Keratinocyte (primary cell): ENCODE results near the gene MAP3K14. TPM values are rescaled to one million over a fixed set of nuclear protein-coding genes. Genes with fewer than 3 reads are reported as not detected.
A peak's percentile ranks its signal among the peaks of the same experiment; 100 is the strongest.

Experiments
- DNase-seq: peaks from one replicate; pipeline ENCODE4 v3.0.0-alpha.2; 2011; ENCODE audit warnings: low read depth, missing footprints, low spot score
- FAIRE-seq: peaks from 2 replicates; lab custom pipeline; 2011; peaks lifted over from hg19 to GRCh38; lab: Jason Lieb, UNC
- H2AFZ ChIP-seq: 2 replicates; pipeline ENCODE4 v1.6.0; 2012; ENCODE audit warnings: low read length, control low read depth, inconsistent platforms; ENCODE audit not compliant: control insufficient read depth
- H3K27ac ChIP-seq: 2 replicates; pipeline ENCODE4 v1.5.1; 2011; ENCODE audit warnings: low read length; ENCODE audit not compliant: control insufficient read depth, insufficient read depth
- H3K27me3 ChIP-seq: 3 replicates; pipeline ENCODE4 v1.6.0; 2011; ENCODE audit warnings: low read length; ENCODE audit not compliant: control insufficient read depth, insufficient read depth; ENCODE audit errors: extremely low read depth
- H3K36me3 ChIP-seq, 2 experiments: 2 replicates in 1 of 2; 3 replicates in 1 of 2; pipeline ENCODE4 v1.5.1; 2011; ENCODE audit warnings: low read length in 2 of 2, mild to moderate bottlenecking in 1 of 2; ENCODE audit not compliant: control insufficient read depth in 2 of 2, insufficient read depth in 2 of 2; ENCODE audit errors: extremely low read depth in 1 of 2
- H3K4me1 ChIP-seq: 3 replicates; pipeline ENCODE4 v1.5.1; 2011; ENCODE audit warnings: low read length; ENCODE audit not compliant: control insufficient read depth, insufficient read depth; ENCODE audit errors: extremely low read depth
- H3K4me2 ChIP-seq: 3 replicates; pipeline ENCODE4 v1.6.0; 2011; ENCODE audit warnings: low read depth, low read length; ENCODE audit not compliant: control insufficient read depth, insufficient read depth; ENCODE audit errors: extremely low read depth
- H3K4me3 ChIP-seq, 3 experiments: fragments of 200-600 bp in 1 of 3; sonication (generic) in 1 of 3; 2 replicates in 2 of 3; 3 replicates in 1 of 3; pipeline ENCODE4 v1.5.1; 2011 to 2016; ENCODE audit warnings: low read length in 3 of 3, mild to moderate bottlenecking in 3 of 3, control low read depth in 2 of 3, inconsistent platforms in 1 of 3, low read depth in 1 of 3, mixed read lengths in 1 of 3, mixed run types in 1 of 3, moderate library complexity in 1 of 3; ENCODE audit not compliant: control insufficient read depth in 2 of 3, insufficient read depth in 2 of 3; ENCODE audit errors: extremely low read depth in 1 of 3
- H3K79me2 ChIP-seq: 2 replicates; pipeline ENCODE4 v1.6.0; 2012; ENCODE audit warnings: low read length; ENCODE audit not compliant: control insufficient read depth, insufficient read depth
- H3K9ac ChIP-seq: 3 replicates; pipeline ENCODE4 v1.6.0; 2011; ENCODE audit warnings: low read length; ENCODE audit not compliant: control insufficient read depth, insufficient read depth; ENCODE audit errors: extremely low read depth
- H3K9me1 ChIP-seq: 3 replicates; pipeline ENCODE4 v1.6.0; 2011; ENCODE audit warnings: low read length; ENCODE audit not compliant: control insufficient read depth, insufficient read depth; ENCODE audit errors: extremely low read depth
- H3K9me3 ChIP-seq: 2 replicates; pipeline ENCODE4 v1.5.1; 2012; ENCODE audit warnings: low read depth, low read length; ENCODE audit not compliant: control insufficient read depth
- H4K20me1 ChIP-seq: 3 replicates; pipeline ENCODE4 v1.6.0; 2011; ENCODE audit warnings: low read length; ENCODE audit not compliant: control insufficient read depth, insufficient read depth; ENCODE audit errors: extremely low read depth
- CTCF ChIP-seq, 3 experiments: IDR thresholded peaks in 1 of 3; conservative IDR thresholded peaks in 1 of 3; optimal IDR thresholded peaks in 1 of 3; 2 replicates in 2 of 3; 3 replicates in 1 of 3; pipeline versions ENCODE3 to v1.5.1; 2011; ENCODE audit warnings: low read length in 3 of 3, mild to moderate bottlenecking in 3 of 3, moderate library complexity in 2 of 3, control low read depth in 1 of 3, inconsistent platforms in 1 of 3; ENCODE audit not compliant: insufficient read depth in 2 of 3; ENCODE audit errors: extremely low read depth in 1 of 3
- EZH2 ChIP-seq: IDR thresholded peaks from one replicate; pipeline ENCODE4 v1.6.1; 2012; ENCODE audit warnings: inconsistent platforms, mild to moderate bottlenecking, low read length, moderate library complexity
- dilution Hi-C: fragments of 300-500 bp; cut with MboI; formaldehyde crosslinking; loops from one replicate; pipeline ENCODE4 v1.7.0; 2020; ENCODE audit warnings: low sequenced_read_pairs; ENCODE audit not compliant: extremely low pct_ligation_motif_present
- polyA plus RNA-seq, 5 experiments: library from polyadenylated mRNA; depleted of rRNA in 3 of 5; stranded (reverse) in 3 of 5; stranded (forward) in 1 of 5; unstranded in 1 of 5; fragments of >200 nt; gene quantifications; 1 replicate in 1 of 5; 2 replicates in 3 of 5; 3 replicates in 1 of 5; pipeline versions ENCODE4 v1.2.1 to v1.2.3, GENCODE V29; 2011 to 2012; ENCODE audit warnings: missing spikeins in 2 of 5, low read depth in 1 of 5, low replicate concordance in 1 of 5

MAP3K14 gene
- polyA plus RNA-seq, 1 donor (not counting 4 experiments of a cell fraction or from before 2014, with no cell fraction given), result 6.5 TPM

- no peaks in the 10 kb centered on the region for H4K20me1 ChIP-seq
- H3K27ac ChIP-seq, result no peak overlapping the region
- H3K79me2 ChIP-seq, result no peaks in the 10 kb centered on the region
- no peak overlapping the region for H3K9ac ChIP-seq
- dilution Hi-C loops, result no loop called here
- DNase-seq (peak; percentile 28), FAIRE-seq (no peak)
- H3K9me3 ChIP-seq, result no peaks in the 10 kb centered on the region
- H3K4me2 ChIP-seq, result peak overlapping the region; percentile 17
- H3K36me3 ChIP-seq, result no peaks in the 10 kb centered on the region
- TF ChIP-seq CTCF (optimal IDR thresholded peaks at IDR 0.05 in 1 of 3, IDR thresholded peaks at IDR 0.05 in 1 of 3, conservative IDR thresholded peaks at IDR 0.05 in 1 of 3; ENCODE audit: extremely low read depth in 1 of 3, insufficient read depth in 2 of 3, low read length in 3 of 3) (no peak), EZH2 (no peak)
- no peak overlapping the region for H3K4me3 ChIP-seq
- H3K27me3 ChIP-seq, result no peaks in the 10 kb centered on the region
- H2AFZ ChIP-seq, result peak overlapping the region; percentile 74
- H3K9me1 ChIP-seq, result no peaks in the 10 kb centered on the region
- H3K4me1 ChIP-seq, result peaks cover 9% of the 10 kb centered on the region
Observed at GRCh38 chr17:45341533-45342158, 24.8 kb upstream of the MAP3K14 start.

- TF ChIP-seq EZH2 (no peak), CTCF (optimal IDR thresholded peaks at IDR 0.05 in 1 of 3, IDR thresholded peaks at IDR 0.05 in 1 of 3, conservative IDR thresholded peaks at IDR 0.05 in 1 of 3; ENCODE audit: extremely low read depth in 1 of 3, insufficient read depth in 2 of 3, low read length in 3 of 3) (no peak)
- H3K4me2 ChIP-seq, result no peak overlapping the region
- no peaks in the 10 kb centered on the region for H4K20me1 ChIP-seq
Observed at GRCh38 chr17:45339646-45340605, 23.1 kb upstream of the MAP3K14 start.

More at GRCh38 chr17:45339646-45340605, 23.1 kb upstream of the MAP3K14 start:
- Histone ChIP-seq H3K36me3 (no peaks in the 10 kb centered on the region), H3K9me3 (no peaks in the 10 kb centered on the region), H3K27ac (no peak overlapping the region), H2AFZ (no peak overlapping the region), H3K9me1 (no peaks in the 10 kb centered on the region), H3K79me2 (no peaks in the 10 kb centered on the region), H3K4me3 (no peak overlapping the region), H3K9ac (no peak overlapping the region), H3K4me1 (peaks cover 9% of the 10 kb centered on the region), H3K27me3 (no peaks in the 10 kb centered on the region)
- DNase-seq (no peak), FAIRE-seq (no peak)
- dilution Hi-C loops, result no loop called here
